Neural cell (in vitro differentiated cells): ENCODE results near the gene RGS6. TPM values are rescaled to one million over a fixed set of nuclear protein-coding genes. Genes with fewer than 3 reads are reported as not detected.

Experiments used
- H2AFZ ChIP-seq: fragments of 200-600, 300-800 bp; sonication (generic), shearing (Covaris generic); 2 replicates; pipeline ENCODE4 v1.6.0; 2014; ENCODE audit warnings: low read depth, mild to moderate bottlenecking, antibody characterized with exemption, low read length, moderate library complexity
- H3F3A ChIP-seq: fragments of 200-600 bp; shearing (Covaris generic); 2 replicates; pipeline ENCODE4 v1.6.1; 2016; ENCODE audit warnings: mild to moderate bottlenecking, moderate library complexity, mixed read lengths, antibody characterized with exemption, low read length; ENCODE audit not compliant: insufficient read depth, poor library complexity, severe bottlenecking
- H3K27ac ChIP-seq: fragments of 200-600, 300-800 bp; sonication (generic), shearing (Covaris generic); 2 replicates; pipeline ENCODE4 v1.5.1; 2014; ENCODE audit warnings: mild to moderate bottlenecking, low read length, moderate library complexity
- H3K27me3 ChIP-seq: fragments of 300-800, 200-600 bp; sonication (generic), shearing (Covaris generic); 2 replicates; pipeline ENCODE4 v1.6.0; 2014; ENCODE audit warnings: mild to moderate bottlenecking, low read depth, low read length, moderate library complexity; ENCODE audit not compliant: insufficient read depth
- H3K36me3 ChIP-seq: fragments of 300-800, 200-600 bp; sonication (generic), shearing (Covaris generic); 2 replicates; pipeline ENCODE4 v1.5.1; 2014; ENCODE audit warnings: mild to moderate bottlenecking, antibody characterized with exemption, low read length, moderate library complexity; ENCODE audit not compliant: insufficient read depth
- H3K4me2 ChIP-seq: fragments of 300-800, 200-600 bp; sonication (generic), shearing (Covaris generic); 2 replicates; pipeline ENCODE4 v1.6.0; 2014; ENCODE audit warnings: mild to moderate bottlenecking, low read length
- H3K4me3 ChIP-seq: fragments of 300-800, 200-600 bp; sonication (generic), shearing (Covaris generic); 2 replicates; pipeline ENCODE4 v1.5.1; 2014; ENCODE audit warnings: mild to moderate bottlenecking, low read length, moderate library complexity
- H3K79me2 ChIP-seq: fragments of 200-600 bp; shearing (Covaris generic); replicated peaks from 2 replicates; pipeline ENCODE4 v1.6.0; 2014; ENCODE audit warnings: mild to moderate bottlenecking, low read length, moderate library complexity; ENCODE audit not compliant: insufficient read depth
- H3K9ac ChIP-seq: fragments of 300-800, 200-600 bp; sonication (generic), shearing (Covaris generic); 2 replicates; pipeline ENCODE4 v1.6.1; 2016; ENCODE audit warnings: mild to moderate bottlenecking, low read length, mixed read lengths
- H3K9me2 ChIP-seq: fragments of 200-600 bp; shearing (Covaris generic); 2 replicates; pipeline ENCODE4 v1.6.1; 2016; ENCODE audit warnings: mild to moderate bottlenecking, low read length, mixed read lengths; ENCODE audit not compliant: insufficient read depth
- H3K9me3 ChIP-seq: fragments of 200-600, 300-800 bp; sonication (generic), shearing (Covaris generic); 2 replicates; pipeline ENCODE4 v1.6.1; 2016; ENCODE audit warnings: mild to moderate bottlenecking, mixed run types, low read length, moderate library complexity, mixed read lengths
- H4K20me1 ChIP-seq: fragments of 200-600 bp; shearing (Covaris generic); 2 replicates; pipeline ENCODE4 v1.6.1; 2016; ENCODE audit warnings: mild to moderate bottlenecking, mixed run types; ENCODE audit not compliant: insufficient read depth
- CTCF ChIP-seq: fragments of 450-650 bp; IDR thresholded peaks from 2 replicates; pipeline ENCODE4 v1.5.1; 2014; ENCODE audit warnings: antibody characterized with exemption, mild to moderate bottlenecking, moderate library complexity; ENCODE audit not compliant: poor library complexity, severe bottlenecking
- EP300 ChIP-seq: fragments of 450-650 bp; conservative IDR thresholded peaks from 2 replicates; pipeline ENCODE4 v1.6.1; 2014; ENCODE audit warnings: antibody characterized with exemption, mild to moderate bottlenecking, moderate library complexity; ENCODE audit not compliant: poor library complexity, severe bottlenecking
- EZH2 ChIP-seq: fragments of 200-600, 300-800 bp; shearing (Covaris generic), sonication (generic); IDR thresholded peaks from 2 replicates; pipeline ENCODE4 v1.6.1; 2014; ENCODE audit warnings: antibody characterized with exemption, low read length, borderline replicate concordance, mild to moderate bottlenecking; ENCODE audit not compliant: insufficient read depth, poor library complexity, severe bottlenecking
- MXI1 ChIP-seq: fragments of 450-650 bp; conservative IDR thresholded peaks from 2 replicates; pipeline ENCODE4 v1.6.1; 2014; ENCODE audit warnings: antibody characterized with exemption, mild to moderate bottlenecking; ENCODE audit not compliant: poor library complexity, severe bottlenecking
- POLR2AphosphoS5 ChIP-seq: IDR thresholded peaks from 2 replicates; pipeline ENCODE4 v1.6.1; 2012
- RAD21 ChIP-seq: fragments of 450-650 bp; conservative IDR thresholded peaks from 2 replicates; pipeline ENCODE4 v1.6.1; 2014; ENCODE audit warnings: antibody characterized with exemption, mild to moderate bottlenecking, moderate library complexity
- REST ChIP-seq: IDR thresholded peaks from 2 replicates; pipeline ENCODE4 v1.6.1; 2012; ENCODE audit warnings: borderline replicate concordance
- SMC3 ChIP-seq: fragments of 450-650 bp; conservative IDR thresholded peaks from 2 replicates; pipeline ENCODE4 v1.6.1; 2014; ENCODE audit warnings: antibody characterized with exemption, mild to moderate bottlenecking, moderate library complexity; ENCODE audit not compliant: poor library complexity
- TAF1 ChIP-seq: IDR thresholded peaks from 2 replicates; pipeline ENCODE4 v1.6.1; 2012; ENCODE audit warnings: low read depth
- polyA plus RNA-seq: library from polyadenylated mRNA; depleted of rRNA; stranded (reverse); fragments of >200 nt; gene quantifications from 2 replicates; pipeline ENCODE4 v1.2.3, GENCODE V29; 2014

RGS6 gene
- polyA plus RNA-seq, 1 donor from 2014 or later, result 7.3 TPM

- Histone ChIP-seq H3K9me3 (no peaks in the 10 kb centered on the region), H3K79me2 (no peaks in the 10 kb centered on the region), H3K27ac (no peak overlapping the region), H3K27me3 (no peaks in the 10 kb centered on the region), H3F3A (peaks cover 14% of the 10 kb centered on the region), H3K36me3 (no peaks in the 10 kb centered on the region), H3K4me2 (no peak overlapping the region), H3K9ac (no peak overlapping the region), H4K20me1 (no peaks in the 10 kb centered on the region), H3K4me3 (no peak overlapping the region), H2AFZ (no peak overlapping the region), H3K9me2 (no peaks in the 10 kb centered on the region)
- TF ChIP-seq MXI1 (no peak), POLR2AphosphoS5 (no peak)
Measured at GRCh38 chr14:72454388-72455160, 522.3 kb downstream of the RGS6 start.

- no peak overlapping the region for H3K27ac ChIP-seq
- no peaks in the 10 kb centered on the region for H3K79me2 ChIP-seq
- H3K4me2 ChIP-seq, result no peak overlapping the region
- no peak overlapping the region for H2AFZ ChIP-seq
- H3K9me2 ChIP-seq, result no peaks in the 10 kb centered on the region
- H4K20me1 ChIP-seq, result no peaks in the 10 kb centered on the region
- H3K27me3 ChIP-seq, result no peaks in the 10 kb centered on the region
- peaks cover under 1% of the 10 kb centered on the region for H3F3A ChIP-seq
- H3K4me3 ChIP-seq, result no peak overlapping the region
- TF ChIP-seq EP300 (no peak), MXI1 (no peak), POLR2AphosphoS5 (no peak), TAF1 (no peak), REST (no peak), SMC3 (no peak), CTCF (no peak), EZH2 (no peak), RAD21 (no peak)
- no peaks in the 10 kb centered on the region for H3K9me3 ChIP-seq
- H3K9ac ChIP-seq, result no peak overlapping the region
- no peaks in the 10 kb centered on the region for H3K36me3 ChIP-seq
Measured at GRCh38 chr14:72457641-72458040, 525.4 kb downstream of the RGS6 start.
